Stimulated activated CD4-positive, alpha-beta T cell treated with anti-CD3 and anti-CD28 coated beads, Interleukin-12 subunit alpha, Interleukin-12 subunit beta, amount 100 ng/mL, for 4 hours (primary cell): ENCODE results near the gene DGKZ.
"Not testable (repeated sequence)": the region's sequence is repeated elsewhere in the genome, so short reads cannot be mapped to it uniquely, and the experiment has no call there.

Experiments used
- DNase-seq: peaks from one replicate; pipeline ENCODE4 v3.0.0-alpha.2; 2020

The DGKZ gene, protein sequence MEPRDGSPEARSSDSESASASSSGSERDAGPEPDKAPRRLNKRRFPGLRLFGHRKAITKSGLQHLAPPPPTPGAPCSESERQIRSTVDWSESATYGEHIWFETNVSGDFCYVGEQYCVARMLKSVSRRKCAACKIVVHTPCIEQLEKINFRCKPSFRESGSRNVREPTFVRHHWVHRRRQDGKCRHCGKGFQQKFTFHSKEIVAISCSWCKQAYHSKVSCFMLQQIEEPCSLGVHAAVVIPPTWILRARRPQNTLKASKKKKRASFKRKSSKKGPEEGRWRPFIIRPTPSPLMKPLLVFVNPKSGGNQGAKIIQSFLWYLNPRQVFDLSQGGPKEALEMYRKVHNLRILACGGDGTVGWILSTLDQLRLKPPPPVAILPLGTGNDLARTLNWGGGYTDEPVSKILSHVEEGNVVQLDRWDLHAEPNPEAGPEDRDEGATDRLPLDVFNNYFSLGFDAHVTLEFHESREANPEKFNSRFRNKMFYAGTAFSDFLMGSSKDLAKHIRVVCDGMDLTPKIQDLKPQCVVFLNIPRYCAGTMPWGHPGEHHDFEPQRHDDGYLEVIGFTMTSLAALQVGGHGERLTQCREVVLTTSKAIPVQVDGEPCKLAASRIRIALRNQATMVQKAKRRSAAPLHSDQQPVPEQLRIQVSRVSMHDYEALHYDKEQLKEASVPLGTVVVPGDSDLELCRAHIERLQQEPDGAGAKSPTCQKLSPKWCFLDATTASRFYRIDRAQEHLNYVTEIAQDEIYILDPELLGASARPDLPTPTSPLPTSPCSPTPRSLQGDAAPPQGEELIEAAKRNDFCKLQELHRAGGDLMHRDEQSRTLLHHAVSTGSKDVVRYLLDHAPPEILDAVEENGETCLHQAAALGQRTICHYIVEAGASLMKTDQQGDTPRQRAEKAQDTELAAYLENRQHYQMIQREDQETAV

DNA sequence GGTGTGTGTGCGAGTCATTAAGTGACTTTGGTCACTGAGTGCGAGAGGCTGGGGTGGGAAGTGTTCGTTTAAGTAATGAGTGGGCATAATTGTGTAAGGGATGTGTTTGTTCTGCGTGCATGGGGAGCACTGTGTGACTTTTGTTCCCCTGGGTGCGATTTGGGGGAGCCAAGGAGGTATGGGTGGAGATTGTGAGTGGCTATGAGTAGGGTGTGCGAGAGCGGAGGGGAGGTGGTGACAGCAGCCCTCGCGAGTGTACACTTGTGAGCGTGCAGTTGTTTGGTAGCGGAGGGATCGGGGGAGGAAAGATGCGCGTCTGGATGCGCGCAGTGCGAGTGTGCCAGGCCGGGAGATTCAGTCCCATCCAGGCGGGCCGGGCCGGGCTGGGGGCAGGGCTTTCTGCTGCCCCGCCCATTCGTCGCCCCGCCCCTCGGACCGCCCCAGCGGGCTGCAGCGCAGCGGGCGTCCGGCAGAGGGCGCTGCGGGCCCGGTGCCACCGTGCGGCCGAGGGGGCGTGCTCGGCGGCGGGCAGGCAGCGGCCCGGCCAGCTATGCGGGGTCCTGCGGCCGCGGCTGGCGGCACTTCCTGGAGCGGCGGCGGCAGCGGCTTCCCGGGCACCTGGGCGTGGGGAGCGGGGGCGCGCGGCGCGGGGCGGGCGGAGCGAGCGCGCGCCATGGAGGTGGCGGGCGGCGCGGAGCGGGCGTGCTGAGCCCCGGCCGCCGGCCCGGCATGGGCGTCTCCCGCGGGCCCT is at the start of gene DGKZ:
Gene DGKZ, plus strand, starts transcription at position 578 of the 751 bp plus-strand sequence. CDS start 197 bp downstream, outside the sequence.
- DNase-seq: peak; percentile 84

- no peak for DNase-seq
Measured at GRCh38 chr11:46298699-46299433, 48.4 kb upstream of the DGKZ start.

DNA sequence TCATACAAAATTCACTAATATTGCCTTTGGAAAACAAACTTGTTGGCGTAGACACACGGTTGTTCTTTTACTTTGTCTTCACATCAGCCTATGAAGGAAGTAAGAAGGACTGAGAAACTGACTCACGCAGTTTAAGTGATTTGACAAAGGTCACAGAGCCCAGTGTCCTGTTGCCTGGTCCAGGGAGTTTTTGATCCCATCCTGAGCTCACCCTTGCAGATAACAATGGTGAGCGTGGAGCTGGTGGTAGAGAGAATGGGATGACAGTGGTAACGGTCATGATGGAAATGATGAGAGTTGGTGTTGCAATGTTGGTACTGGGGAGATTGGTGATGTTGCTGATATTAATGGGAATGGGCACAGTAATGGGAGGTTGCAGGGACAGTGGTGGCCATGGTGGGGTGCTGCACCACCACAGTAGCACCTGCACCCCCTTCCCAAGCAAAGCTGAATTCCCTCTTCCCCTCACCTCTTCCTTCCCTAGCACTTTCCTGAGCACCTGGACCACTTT is 47.8 kb upstream of the DGKZ start:
- DNase-seq: no peak

DNA sequence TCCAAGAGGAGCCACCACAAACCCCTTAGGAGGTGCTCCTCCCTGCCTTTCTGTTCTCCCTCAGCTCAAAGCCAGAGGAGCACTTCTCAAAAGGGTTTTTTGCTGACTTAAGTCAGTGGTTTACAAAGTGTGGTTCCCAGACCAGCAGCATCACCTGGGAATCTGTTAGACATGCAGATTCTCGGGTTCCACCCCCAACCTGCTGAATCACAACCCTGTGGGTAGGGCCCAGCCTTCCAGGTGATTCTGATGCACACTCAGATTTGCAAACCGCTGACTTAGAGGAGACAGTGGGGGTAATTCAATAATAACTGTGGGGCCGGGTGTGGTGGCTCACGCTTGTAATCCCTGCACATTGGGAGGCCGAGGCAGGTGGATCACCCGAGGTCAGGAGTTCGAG is 47.0 kb upstream of the DGKZ start:
- DNase-seq: no peak

DNA sequence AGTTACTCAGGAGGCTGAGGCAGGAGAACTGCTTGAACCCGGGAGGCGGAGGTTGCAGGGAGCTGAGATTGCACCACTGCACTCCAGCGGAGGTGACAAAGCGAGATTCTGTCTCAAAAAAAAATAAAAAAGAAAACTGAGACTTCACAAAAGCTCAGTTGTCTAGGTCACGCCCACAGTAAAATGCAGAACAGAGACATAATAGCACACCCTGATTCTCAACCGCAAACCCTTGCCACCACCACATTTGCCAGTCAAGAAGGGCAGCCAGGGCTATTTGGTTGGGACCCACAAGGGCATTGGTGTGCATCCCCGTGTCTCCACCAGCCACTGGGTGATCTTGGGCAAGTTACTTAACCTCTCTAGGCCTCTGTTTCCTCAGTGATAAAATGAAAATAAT is 44.4 kb upstream of the DGKZ start:
- no peak for DNase-seq

DNA sequence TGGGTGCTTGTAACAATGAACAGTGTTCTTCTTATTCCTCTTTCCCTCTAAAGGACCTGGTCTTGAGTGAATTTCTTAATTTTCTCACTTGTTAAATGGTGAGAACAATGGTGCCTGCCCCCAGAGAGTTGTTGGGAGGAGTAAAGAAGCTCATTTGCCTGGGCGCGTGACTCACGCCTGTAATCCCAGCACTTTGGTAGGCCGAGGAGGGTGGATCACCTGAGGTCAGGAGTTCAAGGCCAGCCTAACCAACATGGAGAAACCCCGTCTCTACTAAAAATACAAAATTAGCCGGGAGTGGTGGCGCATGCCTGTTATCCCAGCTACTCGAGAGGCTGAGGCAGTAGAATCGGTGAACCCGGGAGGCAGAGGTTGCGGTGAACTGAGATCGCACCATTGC is 43.2 kb upstream of the DGKZ start:
- DNase-seq: not testable (repeated sequence)

- no peak for DNase-seq
Measured at GRCh38 chr11:46304605-46305179, 42.6 kb upstream of the DGKZ start.

- no peak for DNase-seq
Measured at GRCh38 chr11:46305295-46305694, 42.0 kb upstream of the DGKZ start.

DNA sequence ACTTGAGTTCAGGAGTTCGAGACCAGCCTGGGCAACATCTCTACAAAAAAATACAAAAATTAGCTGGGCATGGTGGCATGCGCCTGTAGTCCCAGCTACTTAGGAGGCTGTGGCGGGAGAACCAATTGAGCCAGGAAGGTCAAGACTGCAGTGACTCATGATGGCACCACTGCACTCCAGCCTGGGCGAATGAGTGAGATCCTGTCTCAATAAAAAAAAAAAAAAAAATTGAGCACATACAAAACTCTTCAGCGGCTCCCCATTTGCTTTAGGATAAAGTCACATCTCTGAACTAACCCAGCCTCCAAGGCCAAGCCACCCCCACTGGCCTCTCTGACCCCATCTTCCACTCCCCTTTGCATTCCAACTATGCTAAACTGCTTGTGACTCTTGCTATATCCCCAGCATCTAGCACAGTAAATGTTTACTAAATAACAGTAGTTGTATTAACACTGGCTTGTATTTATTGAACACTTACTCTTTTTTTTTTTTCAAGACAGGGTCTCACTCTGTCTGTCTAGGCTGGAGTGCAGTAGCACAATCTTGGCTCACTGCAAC is 40.9 kb upstream of the DGKZ start:
- no peak for DNase-seq

GRCh38 chr11:46307369-46307768 is 39.9 kb upstream of the DGKZ start:
- no peak for DNase-seq

- no peak for DNase-seq
Measured at GRCh38 chr11:46307785-46308341, 39.4 kb upstream of the DGKZ start.

GRCh38 chr11:46308631-46309419 is 38.4 kb upstream of the DGKZ start:
- peak; percentile 68 for DNase-seq

GRCh38 chr11:46309814-46310259 is 37.4 kb upstream of the DGKZ start:
- no peak for DNase-seq

- DNase-seq: peak; percentile 73
Measured at GRCh38 chr11:46315033-46315738, 32.1 kb upstream of the DGKZ start.

DNA sequence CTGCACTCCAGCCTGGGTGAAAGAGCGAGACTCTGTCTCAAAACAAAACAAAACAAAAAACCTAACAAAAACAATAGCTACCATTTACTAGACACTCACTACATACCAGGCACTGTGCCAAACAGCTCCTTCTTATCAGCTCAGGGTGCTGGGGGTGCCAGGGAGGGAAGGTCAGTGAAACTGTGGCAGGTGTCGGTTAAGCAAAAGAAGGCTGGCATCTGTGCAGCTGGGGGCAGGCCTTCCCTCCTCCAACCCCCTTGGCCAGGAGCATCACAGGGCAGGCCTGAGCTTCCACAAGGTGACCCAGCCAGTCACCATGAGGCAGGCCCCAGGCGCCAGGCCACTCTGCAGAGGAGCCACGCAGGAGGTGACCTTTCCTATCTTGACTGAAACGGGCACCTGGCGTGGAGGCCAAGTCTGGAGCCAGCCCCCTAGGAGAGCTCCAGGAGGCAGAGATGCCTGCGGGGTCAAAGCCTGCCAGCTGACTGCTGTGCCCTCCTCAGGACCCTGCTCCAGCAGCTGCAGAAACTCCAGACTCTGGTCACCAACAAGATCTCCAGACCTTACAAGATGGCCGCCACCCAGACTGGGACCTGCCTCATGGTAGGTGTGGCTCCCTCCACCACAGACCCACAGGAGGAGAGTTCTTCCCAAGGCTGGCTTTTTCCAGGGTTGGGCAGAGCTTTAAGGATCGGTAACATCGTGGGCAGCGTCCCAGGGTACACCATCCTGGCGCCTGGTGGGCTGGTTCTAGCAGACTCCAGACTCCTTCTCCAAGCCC is 31.3 kb upstream of the DGKZ start:
- no peak for DNase-seq

DNA sequence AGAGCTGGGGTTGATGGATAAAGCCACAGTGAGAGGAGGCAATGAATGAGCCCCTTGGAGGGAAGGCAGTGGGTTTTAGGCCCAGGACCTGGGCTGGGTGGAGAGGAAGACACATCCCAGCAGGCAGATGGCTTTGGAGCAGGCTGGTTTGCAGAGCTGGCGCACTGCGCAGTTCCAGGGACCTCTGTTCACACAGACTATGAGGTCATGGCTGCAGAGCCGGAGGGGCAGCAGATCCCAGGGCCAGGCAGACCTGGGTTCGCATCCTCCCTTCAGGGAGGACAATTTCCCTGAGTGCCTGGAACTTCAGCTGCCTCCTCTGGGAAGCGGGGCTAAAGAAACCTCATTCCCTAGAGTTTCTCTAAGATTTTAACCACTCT is 28.2 kb upstream of the DGKZ start:
- DNase-seq: no peak

DNA sequence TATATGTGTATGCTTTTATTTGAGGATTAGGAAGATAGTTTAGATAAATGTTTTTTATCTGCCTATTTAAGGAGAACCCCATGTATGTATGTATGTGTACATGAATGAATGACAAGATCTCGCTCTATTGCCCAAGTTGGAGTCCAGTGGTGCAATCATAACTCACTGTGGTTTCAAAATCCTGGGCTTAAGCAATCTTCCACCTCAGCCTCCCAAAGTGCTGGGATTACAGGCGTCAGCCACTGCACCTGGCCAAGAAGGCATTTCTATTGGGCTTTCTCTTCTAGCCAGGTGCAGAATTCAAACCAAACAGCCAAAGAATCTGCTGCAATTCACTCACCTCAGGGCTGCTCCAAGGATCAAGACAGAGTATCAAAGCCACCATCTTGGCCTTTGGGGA is 25.5 kb upstream of the DGKZ start:
- no peak for DNase-seq

GRCh38 chr11:46322759-46323158 is 24.5 kb upstream of the DGKZ start:
- DNase-seq: no peak
